GM13977 (cell line): ENCODE results near the gene ID2.
A peak's percentile ranks its signal among the peaks of the same experiment; 100 is the strongest.

ENCODE experiments used
- DNase-seq: peaks from one replicate; pipeline ENCODE4 v3.0.0; 2012; ENCODE audit warnings: low spot score
- CTCF ChIP-seq: IDR thresholded peaks from 2 replicates; pipeline ENCODE4 v1.5.1; 2012; ENCODE audit warnings: mild to moderate bottlenecking, control low read depth; ENCODE audit not compliant: insufficient read depth; ENCODE audit errors: extremely low read depth, missing control alignments
- in situ Hi-C: fragments of 300-500 bp; cut with MboI; formaldehyde crosslinking; loops from one replicate; pipeline ENCODE4 v1.12.0; 2022; ENCODE audit warnings: low sequenced_read_pairs, low pct_unique_long_range_greater_than_20kb, mixed read lengths, inconsistent platforms; ENCODE audit not compliant: unreplicated experiment

Gene ID2

GRCh38 chr2:8678731-8679566, 2.9 kb upstream of the ID2 start:
- DNase-seq, result peak; percentile 96
- in situ Hi-C loops, result loop anchor here (25.0 kb wide), 1 partner anchor 367 kb away; no protein-coding TSS in a partner anchor
- no peak for TF ChIP-seq CTCF

- DNase-seq, result no peak
- TF ChIP-seq CTCF, result no peak
- in situ Hi-C loops, result loop anchor here (25.0 kb wide), 1 partner anchor 367 kb away; no protein-coding TSS in a partner anchor
Measured at GRCh38 chr2:8679567-8679826, 2.4 kb upstream of the ID2 start.

- no peak for DNase-seq
- in situ Hi-C loops, result loop anchor here (10.0 to 25.0 kb wide), 2 partner anchors 368 to 1255 kb away; no protein-coding TSS in a partner anchor
- no peak for TF ChIP-seq CTCF
Measured at GRCh38 chr2:8679827-8680731, 1.8 kb upstream of the ID2 start.

- TF ChIP-seq CTCF, result no peak
- in situ Hi-C loops, result loop anchor here (10.0 to 25.0 kb wide), 2 partner anchors 369 to 1256 kb away; no protein-coding TSS in a partner anchor
- peak; percentile 69 for DNase-seq
Measured at GRCh38 chr2:8680822-8681760, 765 bp upstream of the ID2 start.

GRCh38 chr2:8682719-8683667, 1.1 kb downstream of the ID2 start:
- TF ChIP-seq CTCF, result no peak
- no peak for DNase-seq
- in situ Hi-C loops, result loop anchor here (10.0 to 25.0 kb wide), 2 partner anchors 371 to 1258 kb away; no protein-coding TSS in a partner anchor
